Esophagus (tissue), 2 donors: ENCODE data around the gene SNAPC4. TPM values are rescaled to one million over a fixed set of nuclear protein-coding genes. Genes with fewer than 3 reads are reported as not detected.

ENCODE experiments used
- H3K27ac ChIP-seq, 2 donors: one replicate each; pipeline ENCODE4 v1.5.1; 2013; ENCODE audit warnings: low read depth in 2 of 2, mild to moderate bottlenecking in 2 of 2, inconsistent platforms in 1 of 2, low read length in 1 of 2, moderate library complexity in 1 of 2
- H3K27me3 ChIP-seq, 2 donors: one replicate each; pipeline ENCODE4 v1.6.1; 2013; ENCODE audit warnings: low read length in 2 of 2, control low read depth in 1 of 2, mild to moderate bottlenecking in 1 of 2; ENCODE audit not compliant: insufficient read depth in 2 of 2, control insufficient read depth in 1 of 2
- H3K36me3 ChIP-seq, 2 donors: one replicate each; pipeline ENCODE4 v1.6.1; 2013; ENCODE audit warnings: low read length in 1 of 2; ENCODE audit not compliant: control insufficient read depth in 2 of 2, insufficient read depth in 2 of 2
- H3K4me1 ChIP-seq, 2 donors: one replicate each; pipeline ENCODE4 v1.6.1; 2013; ENCODE audit warnings: low read length in 1 of 2; ENCODE audit not compliant: control insufficient read depth in 2 of 2, insufficient read depth in 2 of 2
- H3K4me3 ChIP-seq, 2 donors: one replicate each; pipeline ENCODE4 v1.5.1; 2013; ENCODE audit warnings: low read length in 2 of 2, mild to moderate bottlenecking in 2 of 2, low read depth in 1 of 2, moderate library complexity in 1 of 2
- H3K9me3 ChIP-seq, 2 donors: one replicate each; pipeline ENCODE4 v1.6.1; 2013; ENCODE audit warnings: mild to moderate bottlenecking in 2 of 2, low read depth in 1 of 2, low read length in 1 of 2, moderate library complexity in 1 of 2; ENCODE audit not compliant: control insufficient read depth in 2 of 2, insufficient read depth in 1 of 2
- WGBS, 2 donors: extraction: QIAGEN DNeasy Blood & Tissue Kit; methylation state at CpG; one replicate each; pipeline ENCODE4 v1.1.7; 2013; 5-methylcytosine and 5-hydroxymethylcytosine counted together
- polyA plus RNA-seq, 2 donors: library from polyadenylated mRNA; stranded (reverse); fragments of 200-250 nt; gene quantifications; one replicate each; pipeline ENCODE4 v1.2.3, GENCODE V29; 2013
- donor health status: healthy with polysubstance abuse.
- donor health status: Bipolar disorder and iron deficiency.

Gene SNAPC4
- polyA plus RNA-seq, 2 donors = 3.5 to 6.6 TPM

DNA sequence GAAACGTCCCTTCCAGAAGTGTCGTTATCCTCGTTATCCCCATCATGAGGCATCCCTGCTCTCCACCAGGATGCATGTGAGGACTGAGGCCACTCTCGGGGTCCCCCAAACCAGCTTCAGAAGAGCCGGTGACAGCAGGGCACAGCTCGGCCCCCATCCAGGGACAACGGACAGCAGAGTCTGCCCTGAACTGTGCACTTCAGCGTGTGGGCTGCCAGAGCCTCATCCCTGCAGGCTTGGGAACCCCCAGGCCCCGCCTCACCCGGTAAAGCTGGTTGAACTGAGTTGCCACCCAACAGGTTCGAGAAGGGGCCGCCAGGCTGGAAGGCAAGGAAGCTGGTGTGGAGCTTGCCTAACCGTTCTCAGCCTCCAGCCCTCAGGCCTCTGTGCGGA, 25.8 kb downstream of the SNAPC4 start:
- H3K36me3 ChIP-seq = peaks cover 0 to 6% of the 10 kb centered on the region in 2 donors
- H3K4me3 ChIP-seq = no peak overlapping the region
- no peak overlapping the region for H3K27ac ChIP-seq
- WGBS, 2 donors = 63 to 67% methylated on average over 14 of the region's 14 CpGs
- no peaks in the 10 kb centered on the region for H3K27me3 ChIP-seq
- H3K4me1 ChIP-seq = peaks cover 0 to 17% of the 10 kb centered on the region in 2 donors
- no peaks in the 10 kb centered on the region for H3K9me3 ChIP-seq

- Histone ChIP-seq H3K27me3 (no peaks in the 10 kb centered on the region), H3K4me3 (peak within 1 kb of the TSS in 1 of 2 donors; percentile 16), H3K9me3 (no peaks in the 10 kb centered on the region), H3K36me3 (no peaks in the 10 kb centered on the region), H3K27ac (no peak within 1 kb of the TSS), H3K4me1 (peaks cover 0 to 17% of the 10 kb centered on the region in 2 donors)
- WGBS, 2 donors = 52 to 63% methylated on average over 25 to 27 of the region's 27 CpGs
Measured at GRCh38 chr9:136373300-136374182, 26.4 kb downstream of the SNAPC4 start, which contains the start of gene CARD9. Gene CARD9, minus strand, starts transcription at chr9:136373669. Its CDS starts 1,591 bp downstream, at chr9:136372078.

DNA sequence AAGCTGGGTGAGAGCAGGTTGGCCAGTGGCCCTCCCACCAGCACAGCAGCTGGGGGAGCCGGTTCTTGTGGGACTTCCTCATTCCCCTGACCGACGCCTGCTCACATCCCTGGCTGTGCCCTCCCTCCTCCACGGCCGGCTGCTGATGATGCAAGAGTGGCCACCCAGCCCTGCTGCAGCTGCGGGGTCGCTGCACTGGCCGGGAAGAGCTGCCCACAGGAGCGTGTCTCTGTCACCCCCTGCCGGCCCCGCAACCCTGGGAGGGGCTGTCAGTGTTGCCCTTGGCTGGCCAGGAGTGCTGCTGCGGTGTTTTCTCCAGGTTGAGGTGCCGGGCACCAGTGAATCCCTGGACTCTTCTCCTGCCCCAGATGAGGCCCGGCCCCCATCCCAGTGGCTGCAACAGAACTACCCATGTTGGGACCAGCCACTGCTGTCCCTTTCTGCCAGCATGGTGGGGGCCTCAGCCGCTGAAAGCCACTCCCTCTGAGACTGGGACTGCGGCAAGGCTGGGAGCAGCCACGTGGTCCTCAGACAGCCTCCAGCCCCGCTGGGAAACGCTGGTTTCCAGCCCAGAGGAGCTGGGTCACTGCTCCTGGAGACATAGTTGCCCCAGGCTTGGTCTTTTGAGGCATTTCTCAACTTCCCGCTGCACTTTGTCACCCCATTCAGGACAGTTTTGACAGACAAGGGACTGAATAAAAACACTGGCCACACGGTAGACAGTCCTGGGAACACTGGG, 27.2 kb downstream of the SNAPC4 start:
- 20 to 23% methylated on average over 21 of the region's 21 CpGs for WGBS, 2 donors
- H3K9me3 ChIP-seq = no peaks in the 10 kb centered on the region
- peak overlapping the region in 1 of 2 donors; percentile 37 for H3K27ac ChIP-seq
- H3K4me3 ChIP-seq = peak overlapping the region in 1 of 2 donors; percentile 16
- H3K4me1 ChIP-seq = peaks cover 0 to 17% of the 10 kb centered on the region in 2 donors
- no peaks in the 10 kb centered on the region for H3K27me3 ChIP-seq
- no peaks in the 10 kb centered on the region for H3K36me3 ChIP-seq

DNA sequence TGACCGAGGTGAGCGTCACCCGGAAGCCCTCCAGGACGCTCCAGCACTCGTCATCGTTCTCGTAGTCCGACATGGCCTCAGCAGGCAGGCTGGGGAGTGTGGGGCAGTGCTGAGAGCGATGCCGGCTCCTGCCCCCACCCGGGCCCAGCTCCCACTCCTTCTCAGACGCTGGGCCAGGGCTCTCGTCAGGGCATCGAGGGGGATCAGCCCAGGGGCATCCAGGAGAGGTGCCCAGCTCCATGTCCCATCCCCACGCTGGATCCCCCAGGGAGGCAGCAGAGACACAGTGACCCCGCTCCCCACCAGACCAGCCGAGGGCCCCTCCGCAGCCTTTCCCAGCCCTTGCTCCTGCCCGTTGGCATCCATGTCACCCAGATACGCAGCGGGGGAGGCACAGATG, 28.0 kb downstream of the SNAPC4 start:
- 88 to 91% methylated on average over 19 to 21 of the region's 21 CpGs for WGBS, 2 donors
- Histone ChIP-seq H3K9me3 (no peaks in the 10 kb centered on the region), H3K4me1 (peaks cover 0 to 17% of the 10 kb centered on the region in 2 donors), H3K4me3 (no peak overlapping the region), H3K27ac (peak overlapping the region in 1 of 2 donors; percentile 37), H3K36me3 (no peaks in the 10 kb centered on the region), H3K27me3 (no peaks in the 10 kb centered on the region)

- Histone ChIP-seq H3K9me3 (no peaks in the 10 kb centered on the region), H3K27ac (no peak overlapping the region), H3K36me3 (no peaks in the 10 kb centered on the region), H3K4me1 (peaks cover 0 to 17% of the 10 kb centered on the region in 2 donors), H3K27me3 (no peaks in the 10 kb centered on the region), H3K4me3 (no peak overlapping the region)
- WGBS, 2 donors = 86 to 89% methylated on average over 11 to 13 of the region's 13 CpGs
Measured at GRCh38 chr9:136371533-136371880, 28.5 kb downstream of the SNAPC4 start.

GRCh38 chr9:136370687-136371532, 29.1 kb downstream of the SNAPC4 start:
- Histone ChIP-seq H3K4me1 (peaks cover 0 to 17% of the 10 kb centered on the region in 2 donors), H3K4me3 (no peak overlapping the region), H3K27ac (no peak overlapping the region), H3K9me3 (no peaks in the 10 kb centered on the region), H3K36me3 (no peaks in the 10 kb centered on the region), H3K27me3 (no peaks in the 10 kb centered on the region)
- 91 to 92% methylated on average over 52 to 54 of the region's 54 CpGs for WGBS, 2 donors

DNA sequence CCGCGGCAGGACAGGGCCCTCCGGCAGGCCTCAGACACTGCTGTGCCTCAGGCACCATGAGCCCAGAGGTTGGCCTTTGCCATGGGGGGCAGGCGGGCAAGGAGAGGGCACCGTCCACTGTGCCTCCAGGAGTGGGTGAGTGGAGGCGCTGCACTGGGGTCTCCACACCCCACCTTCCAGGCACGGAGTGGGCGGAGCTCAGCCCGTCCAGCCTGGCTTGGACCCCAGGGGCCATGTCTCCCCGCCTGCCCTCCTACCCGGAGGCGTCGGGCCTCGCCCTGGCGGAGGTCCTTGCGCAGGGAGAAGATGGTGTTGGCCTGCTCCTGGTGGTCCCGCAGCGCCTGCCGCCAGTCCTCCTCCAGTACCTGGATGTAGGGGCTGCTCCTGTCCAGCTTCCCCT, 29.9 kb downstream of the SNAPC4 start:
- H3K9me3 ChIP-seq = no peaks in the 10 kb centered on the region
- H3K4me1 ChIP-seq = peaks cover 0 to 17% of the 10 kb centered on the region in 2 donors
- no peaks in the 10 kb centered on the region for H3K27me3 ChIP-seq
- no peaks in the 10 kb centered on the region for H3K36me3 ChIP-seq
- 92 to 94% methylated on average over 19 of the region's 19 CpGs for WGBS, 2 donors
- H3K4me3 ChIP-seq = no peak overlapping the region
- no peak overlapping the region for H3K27ac ChIP-seq

DNA sequence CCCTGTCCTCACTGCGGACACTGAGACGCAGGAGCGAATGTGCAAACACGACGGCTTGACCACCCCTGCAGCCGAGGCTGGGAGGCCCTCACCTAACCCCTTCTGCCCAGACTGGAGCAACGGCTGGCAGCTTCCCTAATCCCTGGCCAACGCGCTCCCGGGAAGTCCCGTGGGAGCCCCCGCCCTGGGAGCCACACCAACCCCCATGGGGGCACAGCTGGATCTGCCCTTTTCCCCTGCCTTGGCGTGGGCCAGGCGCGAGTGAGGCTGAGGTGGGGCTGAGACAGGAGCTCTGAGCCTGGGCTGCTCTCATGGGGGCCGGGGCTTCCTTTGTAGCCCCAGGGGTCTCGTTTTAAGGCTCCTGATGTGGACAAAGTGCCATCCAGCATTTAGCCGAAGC, 31.8 kb downstream of the SNAPC4 start:
- Histone ChIP-seq H3K27me3 (no peaks in the 10 kb centered on the region), H3K4me1 (peaks cover 4 to 24% of the 10 kb centered on the region in 2 donors), H3K4me3 (no peak overlapping the region), H3K36me3 (no peaks in the 10 kb centered on the region), H3K9me3 (no peaks in the 10 kb centered on the region), H3K27ac (no peak overlapping the region)
- 64 to 74% methylated on average over 18 of the region's 18 CpGs for WGBS, 2 donors
